Measurements from ENCODE around the gene DLGAP1.

DLGAP1 gene

DNA sequence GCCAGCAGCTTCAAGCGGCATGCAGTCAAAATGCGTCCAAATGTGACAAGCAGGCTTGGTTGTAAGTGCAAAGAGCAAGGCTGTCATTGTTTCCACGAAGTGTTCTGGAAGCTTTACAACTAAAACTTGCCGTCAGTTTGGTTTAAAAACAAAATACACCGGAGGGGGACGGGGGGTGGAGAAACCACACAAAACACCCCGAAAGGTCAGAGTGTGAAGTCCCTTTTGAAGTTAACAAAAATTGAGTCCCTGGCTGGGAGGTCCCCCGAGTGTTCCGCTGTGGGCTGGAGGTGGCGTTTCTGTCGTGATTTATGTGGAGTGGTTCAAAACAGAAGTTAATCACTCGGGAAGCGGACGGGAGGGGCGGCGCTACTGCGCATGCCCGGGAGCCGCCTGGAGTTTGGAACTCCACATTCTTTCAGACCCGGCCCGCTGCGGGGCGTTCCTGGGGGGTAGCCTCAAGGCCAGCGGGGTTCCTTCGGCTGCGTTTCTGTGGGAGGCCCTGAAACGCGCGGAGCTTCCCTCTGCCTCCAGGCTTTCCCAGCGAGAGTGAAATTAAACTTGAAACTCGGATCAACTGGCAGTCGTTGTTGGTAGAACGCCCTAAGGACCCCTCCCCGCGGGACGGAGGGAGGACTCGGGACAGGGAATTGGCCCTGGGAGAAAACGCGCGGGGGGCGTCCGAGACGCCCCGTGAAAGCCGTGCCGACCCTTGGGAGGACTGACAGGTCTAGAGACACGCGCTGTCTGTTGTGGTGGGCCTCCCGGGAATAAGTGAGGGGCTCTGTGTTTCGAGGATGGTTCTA lies 1003.7 kb downstream of the DLGAP1 start:
- H3K4me3 ChIP-seq (ENCODE audit: low read depth, low read length) = peak overlapping the region; percentile 54
- DNase-seq (ENCODE audit: low read depth) = peak; percentile 27

GRCh38 chr18:3450799-3451182 lies 1004.3 kb downstream of the DLGAP1 start:
- peak overlapping the region; percentile 78 for H3K4me3 ChIP-seq (ENCODE audit: low read depth, low read length)
- DNase-seq (ENCODE audit: low read depth) = no peak
- TF ChIP-seq CTCF (IDR thresholded peaks at IDR 0.05; ENCODE audit: insufficient read depth, low read depth, low read length, missing control alignments) = no peak

More for the DNA sequence above, 1003.7 kb downstream of the DLGAP1 start:
- TF ChIP-seq CTCF (IDR thresholded peaks at IDR 0.05; ENCODE audit: insufficient read depth, low read depth, low read length, missing control alignments) = no peak

GRCh38 chr18:3450012-3450798 lies 1004.9 kb downstream of the DLGAP1 start, which contains the start of gene TGIF1:
Gene TGIF1 (plus strand): TSS chr18:3450172. CDS start chr18:3450490, 318 bp downstream.
- peak; percentile 29 for DNase-seq (ENCODE audit: low read depth)
- H3K4me3 ChIP-seq (ENCODE audit: low read depth, low read length) = peak within 1 kb of the TSS; percentile 78
- no peak for TF ChIP-seq CTCF (IDR thresholded peaks at IDR 0.05; ENCODE audit: insufficient read depth, low read depth, low read length, missing control alignments)

DNA sequence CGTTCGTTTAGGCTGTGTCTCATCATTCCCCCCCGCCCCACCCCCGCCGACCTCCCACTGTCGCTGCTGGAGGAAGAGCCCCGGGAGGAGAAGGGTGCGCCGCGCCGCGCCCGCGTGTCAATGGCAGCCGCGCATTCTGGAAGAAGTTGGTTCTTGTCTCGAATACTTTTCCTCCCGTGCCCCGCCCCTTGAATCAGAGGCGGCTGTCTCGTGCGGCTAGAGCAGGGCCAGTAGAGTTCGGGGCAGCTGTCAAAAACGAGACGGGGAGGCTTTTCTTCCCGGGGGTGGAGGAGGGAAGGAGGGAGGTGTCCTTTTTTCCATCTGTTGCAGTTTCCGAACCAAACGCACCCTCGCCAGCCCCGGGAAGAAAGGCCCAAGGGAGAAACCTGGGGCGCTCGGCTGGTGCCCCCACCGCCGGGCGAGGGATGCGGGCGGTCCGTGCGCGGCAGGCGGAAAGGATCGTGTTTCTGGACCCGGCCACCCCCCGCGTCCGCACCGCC lies 1005.5 kb downstream of the DLGAP1 start:
- DNase-seq (ENCODE audit: low read depth) = no peak
- peak overlapping the region; percentile 78 for H3K4me3 ChIP-seq (ENCODE audit: low read depth, low read length)
- no peak for TF ChIP-seq CTCF (IDR thresholded peaks at IDR 0.05; ENCODE audit: insufficient read depth, low read depth, low read length, missing control alignments)

- peak overlapping the region; percentile 78 for H3K4me3 ChIP-seq (ENCODE audit: low read depth, low read length)
- no peak for TF ChIP-seq CTCF (IDR thresholded peaks at IDR 0.05; ENCODE audit: insufficient read depth, low read depth, low read length, missing control alignments)
- peak; percentile 90 for DNase-seq (ENCODE audit: low read depth)
Observed at GRCh38 chr18:3448838-3449511, 1006.1 kb downstream of the DLGAP1 start.
